Effector memory CD4-positive, alpha-beta T cell (primary cell): Measurements from ENCODE around the gene NDUFAF5.

Experiments used
- DNase-seq, 3 donors: peaks; one replicate each; pipeline ENCODE4 v3.0.0-alpha.2; 2020
- H3K27ac ChIP-seq: 2 replicates; pipeline ENCODE4 v1.7.0; 2013; ENCODE audit warnings: mild to moderate bottlenecking, low read length, moderate library complexity; ENCODE audit not compliant: insufficient read depth, poor library complexity, severe bottlenecking
- H3K27me3 ChIP-seq: replicated peaks from 2 replicates; pipeline ENCODE4 v1.7.0; 2013; ENCODE audit warnings: mild to moderate bottlenecking, low read length; ENCODE audit not compliant: insufficient read depth, control insufficient read depth, poor library complexity, severe bottlenecking
- H3K36me3 ChIP-seq: 2 replicates; pipeline ENCODE4 v1.7.0; 2013; ENCODE audit warnings: mild to moderate bottlenecking, low read length, moderate library complexity; ENCODE audit not compliant: control insufficient read depth, insufficient read depth
- H3K4me1 ChIP-seq: 2 replicates; pipeline ENCODE4 v1.7.0; 2013; ENCODE audit warnings: low read length, mild to moderate bottlenecking; ENCODE audit not compliant: control insufficient read depth, insufficient read depth, poor library complexity, severe bottlenecking
- H3K4me3 ChIP-seq: 2 replicates; pipeline ENCODE4 v1.7.0; 2013; ENCODE audit warnings: low read length, low read depth, mild to moderate bottlenecking; ENCODE audit not compliant: insufficient read depth, poor library complexity, severe bottlenecking
- H3K9me3 ChIP-seq: 2 replicates; pipeline ENCODE4 v1.7.0; 2013; ENCODE audit warnings: mild to moderate bottlenecking, low read length, moderate library complexity; ENCODE audit not compliant: control insufficient read depth

Gene NDUFAF5

DNA sequence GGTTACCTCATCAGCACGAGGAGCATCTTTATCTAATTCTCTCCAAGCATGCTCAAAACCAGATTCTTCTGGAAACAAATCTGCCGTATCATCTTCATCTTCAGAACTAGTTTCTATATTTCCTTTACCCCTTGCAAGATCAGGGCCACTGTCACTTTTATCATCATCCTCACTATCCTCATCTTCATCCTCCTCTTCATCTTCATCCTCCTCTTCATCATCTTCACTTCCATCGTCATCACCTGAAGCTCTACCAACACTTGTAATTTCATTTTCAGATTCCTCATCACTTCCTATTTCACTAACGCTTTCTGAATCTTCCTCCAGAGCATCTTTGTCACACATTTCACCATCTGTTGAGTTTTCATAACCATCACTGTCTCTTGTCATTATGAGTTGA is 9.0 kb upstream of the NDUFAF5 start:
- H3K9me3 ChIP-seq = no peaks in the 10 kb centered on the region

DNA sequence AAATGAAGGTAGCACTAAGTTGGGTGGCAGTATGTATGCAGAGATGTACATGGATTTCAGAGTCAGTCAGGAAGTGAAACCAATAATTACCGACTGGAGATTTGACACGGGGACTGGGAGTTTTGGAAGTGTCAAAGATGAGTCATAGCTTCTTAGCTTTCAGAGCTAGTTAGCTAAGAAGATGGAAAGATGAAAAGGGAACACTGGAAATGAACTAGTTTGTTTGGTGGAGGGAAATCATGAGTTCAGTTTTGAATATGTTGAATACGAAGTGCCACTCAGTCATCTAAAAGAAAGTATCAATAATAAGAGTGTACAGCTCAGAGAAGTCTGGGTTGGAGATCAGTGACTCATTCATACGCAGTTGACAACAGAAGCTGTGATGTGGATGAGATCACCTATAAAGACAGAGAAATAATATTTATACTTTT is 7.6 kb upstream of the NDUFAF5 start:
- H3K27ac ChIP-seq = no peak overlapping the region
- no peak for DNase-seq

More for the DNA sequence above, 9.0 kb upstream of the NDUFAF5 start:
- H3K27me3 ChIP-seq = no peaks in the 10 kb centered on the region
- no peaks in the 10 kb centered on the region for H3K4me1 ChIP-seq
- H3K27ac ChIP-seq = no peak overlapping the region
- no peak for DNase-seq
- H3K36me3 ChIP-seq = peaks cover 27% of the 10 kb centered on the region
- no peak overlapping the region for H3K4me3 ChIP-seq

DNA sequence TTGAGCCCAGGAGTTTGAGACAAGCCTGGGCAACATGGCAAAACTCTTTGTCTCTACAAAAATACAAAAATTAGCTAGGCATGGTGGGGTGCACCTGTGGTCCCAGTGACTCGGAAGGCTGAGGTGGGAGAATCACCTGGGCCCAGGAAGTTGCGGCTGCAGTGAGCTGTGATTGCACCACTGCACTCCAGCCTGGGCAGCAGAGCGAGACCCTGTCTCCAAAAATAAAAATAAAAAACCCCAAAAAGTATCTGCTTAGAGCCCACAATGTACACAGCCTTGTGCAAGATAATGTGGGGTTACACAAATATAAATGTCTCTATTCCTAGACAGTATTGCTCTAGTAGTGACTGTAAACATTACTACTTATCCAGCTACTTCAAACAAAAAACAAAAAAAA is 6.0 kb upstream of the NDUFAF5 start:
- DNase-seq = no peak
- no peaks in the 10 kb centered on the region for H3K9me3 ChIP-seq
- no peaks in the 10 kb centered on the region for H3K4me1 ChIP-seq
- peaks cover 22% of the 10 kb centered on the region for H3K36me3 ChIP-seq
- H3K27ac ChIP-seq = no peak overlapping the region
- no peak overlapping the region for H3K4me3 ChIP-seq
- H3K27me3 ChIP-seq = no peaks in the 10 kb centered on the region

More for the DNA sequence above, 7.6 kb upstream of the NDUFAF5 start:
- Histone ChIP-seq H3K9me3 (no peaks in the 10 kb centered on the region), H3K4me3 (no peak overlapping the region), H3K27me3 (no peaks in the 10 kb centered on the region), H3K36me3 (peaks cover 29% of the 10 kb centered on the region), H3K4me1 (no peaks in the 10 kb centered on the region)

DNA sequence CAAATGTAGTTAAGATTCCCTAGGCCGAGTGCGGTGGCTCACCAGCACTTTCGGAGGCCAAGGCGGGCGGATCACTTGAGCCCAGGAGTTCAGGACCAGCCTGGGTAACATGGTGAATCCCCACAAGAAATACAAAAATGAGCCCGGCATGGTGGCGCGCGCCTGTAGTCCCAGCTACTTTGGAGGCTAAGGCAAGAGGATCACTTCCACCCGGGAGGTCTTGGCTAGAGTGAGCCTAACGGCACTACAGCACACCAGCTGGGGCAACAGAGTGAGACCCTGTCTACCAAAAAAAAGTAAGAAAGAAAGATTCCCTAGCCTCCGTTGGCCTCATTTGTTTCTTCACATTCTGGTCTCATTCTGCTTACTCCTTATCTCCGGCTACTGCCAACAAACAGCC is 1.3 kb upstream of the NDUFAF5 start:
- Histone ChIP-seq H3K27ac (no peak overlapping the region), H3K9me3 (no peaks in the 10 kb centered on the region), H3K4me3 (no peak overlapping the region)

GRCh38 chr20:13784271-13784892 is 446 bp upstream of the NDUFAF5 start:
- Histone ChIP-seq H3K27me3 (no peaks in the 10 kb centered on the region), H3K4me3 (peak overlapping the region; percentile 89), H3K36me3 (peaks cover 8% of the 10 kb centered on the region), H3K4me1 (peaks cover 11% of the 10 kb centered on the region), H3K9me3 (no peaks in the 10 kb centered on the region), H3K27ac (peak overlapping the region; percentile 81)
- DNase-seq = no peak

More for the DNA sequence above, 1.3 kb upstream of the NDUFAF5 start:
- DNase-seq = no peak
- Histone ChIP-seq H3K27me3 (no peaks in the 10 kb centered on the region), H3K36me3 (peaks cover 8% of the 10 kb centered on the region), H3K4me1 (peaks cover 11% of the 10 kb centered on the region)

- Histone ChIP-seq H3K4me1 (peaks cover 11% of the 10 kb centered on the region), H3K27ac (no peak overlapping the region), H3K4me3 (no peak overlapping the region), H3K27me3 (no peaks in the 10 kb centered on the region), H3K9me3 (no peaks in the 10 kb centered on the region), H3K36me3 (peaks cover 14% of the 10 kb centered on the region)
- no peak for DNase-seq
Observed at GRCh38 chr20:13786143-13786828, 1.5 kb downstream of the NDUFAF5 start.

DNA sequence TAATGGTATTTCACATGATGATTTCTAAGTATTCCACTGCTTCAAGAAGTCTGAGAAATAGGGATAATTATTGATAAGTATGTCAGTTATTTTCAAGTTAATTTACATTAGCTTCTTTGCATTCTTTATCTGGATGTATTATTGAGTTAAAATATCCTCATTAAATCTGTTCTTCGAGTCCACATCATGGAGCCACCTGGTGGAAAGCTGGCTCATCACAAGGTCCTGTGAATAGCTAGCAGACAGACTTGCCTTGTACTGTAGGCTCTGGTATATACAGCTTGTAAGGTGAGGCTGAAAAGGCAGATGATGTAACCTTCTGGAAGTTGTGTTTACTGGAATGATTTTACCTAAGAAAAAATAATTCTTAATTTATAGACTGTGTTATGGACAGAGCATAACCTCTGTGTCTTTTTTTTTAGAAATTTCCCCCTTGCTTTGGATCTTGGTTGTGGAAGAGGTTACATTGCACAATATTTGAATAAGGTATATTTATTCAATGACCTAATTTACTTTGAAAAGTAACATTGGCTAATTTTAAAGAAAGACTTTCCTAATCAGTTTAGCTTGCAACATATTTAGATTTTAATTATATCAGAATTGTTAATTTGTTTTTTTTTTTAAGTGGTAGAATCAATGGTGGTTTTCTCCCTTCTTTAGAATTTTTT is 3.5 kb downstream of the NDUFAF5 start:
- no peaks in the 10 kb centered on the region for H3K9me3 ChIP-seq
- H3K36me3 ChIP-seq = peaks cover 16% of the 10 kb centered on the region
- no peak overlapping the region for H3K27ac ChIP-seq
- H3K4me3 ChIP-seq = no peak overlapping the region
- no peak for DNase-seq
- H3K4me1 ChIP-seq = peaks cover 11% of the 10 kb centered on the region
- no peaks in the 10 kb centered on the region for H3K27me3 ChIP-seq

DNA sequence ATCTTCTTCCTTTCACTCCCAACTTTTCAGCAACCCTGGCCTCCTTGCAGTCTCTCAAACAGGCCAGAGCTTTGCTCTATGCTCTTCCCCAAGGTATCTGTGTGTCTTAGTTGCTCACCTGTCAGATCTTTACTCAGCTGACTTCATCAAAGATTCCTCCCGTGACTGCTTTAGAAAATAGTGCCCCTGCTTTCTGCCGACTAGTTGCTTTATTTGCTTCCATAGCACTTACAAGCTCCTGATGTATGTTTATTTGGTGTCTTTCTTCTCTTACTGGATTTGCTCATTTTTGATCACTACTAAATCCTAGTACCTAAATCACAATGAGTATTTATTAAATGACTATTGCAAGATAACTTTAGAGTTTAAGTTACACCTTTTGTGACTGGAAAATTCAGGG is 5.9 kb downstream of the NDUFAF5 start:
- H3K36me3 ChIP-seq = peaks cover 39% of the 10 kb centered on the region
- H3K27me3 ChIP-seq = no peaks in the 10 kb centered on the region
- no peak overlapping the region for H3K27ac ChIP-seq
- H3K4me1 ChIP-seq = peaks cover 7% of the 10 kb centered on the region
- DNase-seq = no peak
- H3K4me3 ChIP-seq = no peak overlapping the region
- no peaks in the 10 kb centered on the region for H3K9me3 ChIP-seq

GRCh38 chr20:13791540-13792459 is 7.0 kb downstream of the NDUFAF5 start:
- Histone ChIP-seq H3K9me3 (no peaks in the 10 kb centered on the region), H3K4me3 (no peak overlapping the region), H3K27me3 (no peaks in the 10 kb centered on the region), H3K4me1 (no peaks in the 10 kb centered on the region), H3K36me3 (peaks cover 50% of the 10 kb centered on the region), H3K27ac (no peak overlapping the region)
- no peak for DNase-seq
